Liver (tissue), 9 donors: ENCODE data around the gene PAX5. TPM values are rescaled to one million over a fixed set of nuclear protein-coding genes. Genes with fewer than 3 reads are reported as not detected.
A peak's percentile ranks its signal among the peaks of the same experiment; 100 is the strongest.
"Not testable (repeated sequence)": the region's sequence is repeated elsewhere in the genome, so short reads cannot be mapped to it uniquely, and the experiment has no call there.

Experiments used
- DNase-seq: peaks from one replicate; pipeline ENCODE4 v3.0.0-alpha.2; 2017; ENCODE audit warnings: low spot score
- H3K27ac ChIP-seq, 2 donors: one replicate each; pipeline ENCODE4 v1.7.0; 2013; ENCODE audit warnings: inconsistent platforms in 2 of 2, low read length in 2 of 2, control low read depth in 1 of 2, low read depth in 1 of 2, mild to moderate bottlenecking in 1 of 2
- H3K27me3 ChIP-seq, 4 donors: one replicate each; pipeline versions ENCODE4 v1.6.1 to v1.7.0; 2013; ENCODE audit warnings: low read length in 3 of 4, inconsistent platforms in 1 of 4, mild to moderate bottlenecking in 1 of 4, moderate library complexity in 1 of 4; ENCODE audit not compliant: control insufficient read depth in 4 of 4, insufficient read depth in 4 of 4
- H3K36me3 ChIP-seq, 4 donors: one replicate each; pipeline versions ENCODE4 v1.6.1 to v1.7.0; 2013; ENCODE audit warnings: low read length in 3 of 4, mild to moderate bottlenecking in 3 of 4, low read depth in 1 of 4, moderate library complexity in 1 of 4; ENCODE audit not compliant: control insufficient read depth in 4 of 4, insufficient read depth in 3 of 4
- H3K4me1 ChIP-seq, 4 donors: one replicate each; pipeline versions ENCODE4 v1.6.1 to v1.7.0; 2013; ENCODE audit warnings: low read length in 3 of 4, mild to moderate bottlenecking in 3 of 4, moderate library complexity in 1 of 4; ENCODE audit not compliant: control insufficient read depth in 4 of 4, insufficient read depth in 4 of 4
- H3K4me3 ChIP-seq, 3 donors: one replicate each; pipeline versions ENCODE4 v1.6.1 to v1.7.0; 2013; ENCODE audit warnings: low read length in 3 of 3, control low read depth in 1 of 3, low read depth in 1 of 3, mild to moderate bottlenecking in 1 of 3
- H3K9ac ChIP-seq, 2 donors: one replicate each; pipeline ENCODE4 v1.7.0; 2013; ENCODE audit warnings: low read length in 2 of 2, mild to moderate bottlenecking in 2 of 2, moderate library complexity in 2 of 2, control low read depth in 1 of 2, low read depth in 1 of 2
- H3K9me3 ChIP-seq, 4 donors: one replicate each; pipeline versions ENCODE4 v1.6.1 to v1.7.0; 2013; ENCODE audit warnings: low read length in 3 of 4; ENCODE audit not compliant: control insufficient read depth in 4 of 4
- EGR1 ChIP-seq, 2 donors: IDR thresholded peaks; 2 replicates each; pipeline ENCODE4 v1.6.1; 2016 to 2018; ENCODE audit warnings: antibody characterized with exemption in 2 of 2, low read depth in 2 of 2
- FOXA1 ChIP-seq: IDR thresholded peaks from 2 replicates; pipeline ENCODE4 v1.6.1; 2016; ENCODE audit warnings: antibody characterized with exemption
- FOXA2 ChIP-seq: IDR thresholded peaks from 2 replicates; pipeline ENCODE4 v1.6.1; 2016; ENCODE audit warnings: antibody characterized with exemption
- GABPA ChIP-seq, 2 donors: IDR thresholded peaks in 1 of 2; conservative IDR thresholded peaks in 1 of 2; 2 replicates each; pipeline ENCODE4 v1.6.1; 2016; ENCODE audit warnings: antibody characterized with exemption in 2 of 2, mild to moderate bottlenecking in 1 of 2, moderate library complexity in 1 of 2
- HNF4A ChIP-seq, 2 donors: conservative IDR thresholded peaks; 2 replicates each; pipeline ENCODE4 v1.6.1; 2016; ENCODE audit warnings: antibody characterized with exemption in 2 of 2, mild to moderate bottlenecking in 2 of 2
- HNF4G ChIP-seq: IDR thresholded peaks from 2 replicates; pipeline ENCODE4 v1.6.1; 2016; ENCODE audit warnings: antibody characterized with exemption
- JUND ChIP-seq, 2 donors: IDR thresholded peaks; 2 replicates each; pipeline ENCODE4 v1.6.1; 2016; ENCODE audit warnings: antibody characterized with exemption in 2 of 2
- NR2F2 ChIP-seq: IDR thresholded peaks from 2 replicates; pipeline ENCODE4 v1.6.1; 2016; ENCODE audit warnings: antibody characterized with exemption
- RAD21 ChIP-seq, 2 donors: IDR thresholded peaks; 2 replicates each; pipeline ENCODE4 v1.6.1; 2016; ENCODE audit warnings: antibody characterized with exemption in 2 of 2, mild to moderate bottlenecking in 2 of 2
- RXRA ChIP-seq, 2 donors: IDR thresholded peaks; 2 replicates each; pipeline ENCODE4 v1.6.1; 2017 to 2018; ENCODE audit warnings: antibody characterized with exemption in 2 of 2, mild to moderate bottlenecking in 1 of 2
- SP1 ChIP-seq: IDR thresholded peaks from 2 replicates; pipeline ENCODE4 v1.6.1; 2018; ENCODE audit warnings: antibody characterized with exemption, mild to moderate bottlenecking
- TAF1 ChIP-seq: conservative IDR thresholded peaks from 2 replicates; pipeline ENCODE4 v1.6.1; 2016; ENCODE audit warnings: antibody characterized with exemption, mild to moderate bottlenecking
- YY1 ChIP-seq: IDR thresholded peaks from 2 replicates; pipeline ENCODE4 v1.6.1; 2016; ENCODE audit warnings: antibody characterized with exemption, mild to moderate bottlenecking
- WGBS: extraction: QIAGEN DNeasy Blood & Tissue Kit; methylation state at CpG from one replicate; pipeline ENCODE4 v1.1.7; 2013; 5-methylcytosine and 5-hydroxymethylcytosine counted together
- polyA plus RNA-seq, 2 donors: library from polyadenylated mRNA; stranded (reverse) in 1 of 2; unstranded in 1 of 2; fragments of 200-250 nt in 1 of 2; fragments of >200 nt in 1 of 2; fragmentation: Nextera tagmentation in 1 of 2; extraction: Ambion mirVana in 1 of 2; gene quantifications; one replicate each; pipeline versions ENCODE4 v1.2.1 to v1.2.3, GENCODE V29; 2013 to 2015
- total RNA-seq, 2 donors: library from RNA; depleted of rRNA; stranded (reverse); fragments of >200 nt; gene quantifications; one replicate each; pipeline ENCODE4 v1.2.3, GENCODE V29; 2014
- TF ChIP-seq, protein P1 (sequence below): IDR thresholded peaks from 2 replicates; pipeline ENCODE4 v1.6.1; 2016; ENCODE audit warnings: antibody characterized with exemption, mild to moderate bottlenecking
- TF ChIP-seq, protein P2 (sequence below): fragments of 150-350 bp; IDR thresholded peaks from 2 replicates; pipeline ENCODE4 v1.5.1; 2017; ENCODE audit warnings: improper control_type of control experiment, low read depth, low read length; ENCODE audit not compliant: missing input control
- TF ChIP-seq, protein P3 (sequence below): IDR thresholded peaks from 2 replicates; pipeline ENCODE4 v1.6.1; 2016; ENCODE audit warnings: antibody characterized with exemption
- TF ChIP-seq, protein P4 (sequence below): IDR thresholded peaks from 2 replicates; pipeline ENCODE4 v1.6.1; 2016; ENCODE audit warnings: antibody characterized with exemption
- TF ChIP-seq, protein P5 (sequence below): IDR thresholded peaks from 2 replicates; pipeline ENCODE4 v1.6.1; 2016; ENCODE audit warnings: antibody characterized with exemption
- donor health status: healthy.
- donor health status: healthy.
- donor health status: healthy.
- donor health status: healthy.
- donor health status: healthy.

Gene PAX5
- total and polyA plus RNA-seq, 4 donors = 0.05 to 2.7 (median 0.11) TPM

DNA sequence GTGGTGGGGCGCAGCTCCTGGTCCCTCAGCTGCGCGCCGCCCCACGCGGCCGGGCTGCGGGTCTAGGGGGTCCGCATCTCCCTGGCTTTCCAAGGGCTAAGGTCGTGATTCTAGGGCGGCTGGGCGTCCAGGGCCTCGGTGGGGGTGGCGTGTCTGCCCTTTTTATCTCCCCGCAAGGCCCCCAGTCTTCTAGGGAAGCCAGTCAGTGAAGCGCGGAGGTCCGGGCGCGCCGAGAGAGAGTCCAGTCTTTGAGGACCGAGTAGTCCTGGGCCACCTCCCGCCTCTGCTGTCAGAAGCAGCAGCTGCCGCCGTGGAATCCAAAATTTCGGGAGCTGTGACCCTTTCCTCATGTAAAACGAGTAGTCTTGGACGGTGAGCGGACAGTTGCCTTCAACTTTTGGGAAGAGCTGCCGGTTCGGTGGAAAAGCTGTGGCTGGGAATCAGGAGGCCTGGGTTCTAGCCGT, 46.1 kb upstream of the PAX5 start:
- not testable (repeated sequence) for DNase-seq, H3K9me3 ChIP-seq, H3K27me3 ChIP-seq, H3K36me3 ChIP-seq
- Histone ChIP-seq H3K4me1 (peaks cover 0 to 21% (median 8%) of the 10 kb centered on the region in 4 donors), H3K9ac (peak overlapping the region; percentile 18 to 52), H3K4me3 (peak overlapping the region; percentile 84 to 95 (median 89)), H3K27ac (peak overlapping the region; percentile 71 to 90)
- under 1% methylated on average over 32 of the region's 32 CpGs for WGBS

DNA sequence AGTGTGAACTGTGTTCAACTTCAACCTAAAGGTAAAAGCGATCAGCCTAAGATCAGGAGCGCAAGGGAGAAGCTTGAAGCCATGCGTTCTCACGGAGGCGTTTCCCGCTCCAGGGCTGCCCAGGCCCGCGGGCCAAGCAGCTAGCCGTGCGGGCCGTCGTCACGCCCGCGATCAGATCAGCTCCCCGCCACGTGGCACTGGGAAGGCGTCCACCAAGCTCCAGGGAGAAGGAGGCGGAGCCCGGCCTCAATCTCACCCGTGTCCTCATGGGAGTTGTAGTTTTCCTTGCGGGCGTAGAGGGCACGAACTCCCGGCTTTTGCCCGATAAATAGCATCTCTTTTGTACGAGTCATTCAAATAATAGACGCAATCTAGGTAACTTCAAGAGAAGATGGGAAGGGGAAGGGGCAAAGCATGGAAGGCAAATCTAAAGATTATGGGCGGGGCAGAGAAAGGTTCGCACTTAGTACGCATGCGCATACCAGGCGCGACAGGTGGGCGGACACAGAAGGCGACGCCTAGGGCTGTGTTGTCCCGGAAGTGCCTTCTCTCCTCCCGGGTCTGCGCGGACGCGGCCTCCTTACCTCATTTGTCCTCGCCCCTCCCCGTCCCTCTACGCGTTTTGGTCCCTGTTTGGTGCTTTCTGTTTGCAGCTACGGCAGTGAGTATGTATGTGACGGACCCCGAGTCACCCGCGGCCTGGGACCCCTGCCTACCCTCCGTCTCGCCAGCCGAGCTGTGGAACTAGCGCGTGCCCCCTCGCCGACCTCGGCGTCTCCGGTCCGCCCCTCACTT, 45.5 kb upstream of the PAX5 start:
- Histone ChIP-seq H3K36me3 (no peaks in the 10 kb centered on the region), H3K9ac (peak overlapping the region; percentile 18 to 52)
- WGBS = 2% methylated on average over 63 of the region's 63 CpGs

DNA sequence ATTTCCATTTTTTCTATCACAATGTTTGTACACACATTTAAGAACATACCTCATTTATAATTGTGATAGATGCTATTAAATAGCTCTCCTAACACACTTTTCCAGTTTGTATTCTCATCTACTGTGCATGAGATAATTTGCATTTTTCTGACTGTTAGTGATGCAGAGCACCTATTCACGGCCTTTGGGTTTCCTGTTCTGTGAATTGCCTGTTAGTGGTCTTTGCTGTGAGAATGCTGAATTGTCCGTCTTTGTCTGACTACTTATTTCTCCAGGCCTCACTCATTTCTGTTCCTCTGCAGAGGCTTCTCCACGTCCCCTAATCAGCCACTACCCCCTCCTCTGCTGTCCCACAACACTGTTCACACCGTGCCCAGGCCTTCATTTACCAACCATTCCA, 40.7 kb upstream of the PAX5 start:
- not testable (repeated sequence) for H3K9me3 ChIP-seq, H3K9ac ChIP-seq, H3K4me1 ChIP-seq, H3K27ac ChIP-seq, H3K36me3 ChIP-seq, H3K27me3 ChIP-seq, H3K4me3 ChIP-seq, DNase-seq
- WGBS = 81% methylated on average over 4 of the region's 4 CpGs

More for the DNA sequence above, 45.5 kb upstream of the PAX5 start:
- H3K9me3 ChIP-seq = peaks cover 0 to 4% (median under 1%) of the 10 kb centered on the region in 4 donors
- DNase-seq = peak; percentile 90
- peak overlapping the region; percentile 71 to 90 for H3K27ac ChIP-seq
- H3K4me1 ChIP-seq = peaks cover 0 to 21% (median 4%) of the 10 kb centered on the region in 4 donors
- no peaks in the 10 kb centered on the region for H3K27me3 ChIP-seq
- peak overlapping the region; percentile 84 to 95 (median 89) for H3K4me3 ChIP-seq
- TF ChIP-seq GABPA (IDR thresholded peaks at IDR 0.05 in 1 of 2, conservative IDR thresholded peaks at IDR 0.05 in 1 of 2) (peak; percentile 12 to 83), FOXA2 (no peak), TAF1 (peak; percentile 74), FOXA1 (no peak), NR2F2 (no peak), RXRA (IDR thresholded peaks at IDR 0.05) (peak; percentile 46 to 47), JUND (IDR thresholded peaks at IDR 0.05) (no peak), SP1 (peak; percentile 55), RAD21 (IDR thresholded peaks at IDR 0.05) (peak in 1 of 2 donors; percentile 1), HNF4G (no peak), EGR1 (IDR thresholded peaks at IDR 0.05; ENCODE audit: low read depth in 2 of 2) (peak in 1 of 2 donors; percentile 43), HNF4A (conservative IDR thresholded peaks at IDR 0.05) (peak in 1 of 2 donors; percentile 13), YY1 (peak; percentile 43)
- TF ChIP-seq, protein P1, sequence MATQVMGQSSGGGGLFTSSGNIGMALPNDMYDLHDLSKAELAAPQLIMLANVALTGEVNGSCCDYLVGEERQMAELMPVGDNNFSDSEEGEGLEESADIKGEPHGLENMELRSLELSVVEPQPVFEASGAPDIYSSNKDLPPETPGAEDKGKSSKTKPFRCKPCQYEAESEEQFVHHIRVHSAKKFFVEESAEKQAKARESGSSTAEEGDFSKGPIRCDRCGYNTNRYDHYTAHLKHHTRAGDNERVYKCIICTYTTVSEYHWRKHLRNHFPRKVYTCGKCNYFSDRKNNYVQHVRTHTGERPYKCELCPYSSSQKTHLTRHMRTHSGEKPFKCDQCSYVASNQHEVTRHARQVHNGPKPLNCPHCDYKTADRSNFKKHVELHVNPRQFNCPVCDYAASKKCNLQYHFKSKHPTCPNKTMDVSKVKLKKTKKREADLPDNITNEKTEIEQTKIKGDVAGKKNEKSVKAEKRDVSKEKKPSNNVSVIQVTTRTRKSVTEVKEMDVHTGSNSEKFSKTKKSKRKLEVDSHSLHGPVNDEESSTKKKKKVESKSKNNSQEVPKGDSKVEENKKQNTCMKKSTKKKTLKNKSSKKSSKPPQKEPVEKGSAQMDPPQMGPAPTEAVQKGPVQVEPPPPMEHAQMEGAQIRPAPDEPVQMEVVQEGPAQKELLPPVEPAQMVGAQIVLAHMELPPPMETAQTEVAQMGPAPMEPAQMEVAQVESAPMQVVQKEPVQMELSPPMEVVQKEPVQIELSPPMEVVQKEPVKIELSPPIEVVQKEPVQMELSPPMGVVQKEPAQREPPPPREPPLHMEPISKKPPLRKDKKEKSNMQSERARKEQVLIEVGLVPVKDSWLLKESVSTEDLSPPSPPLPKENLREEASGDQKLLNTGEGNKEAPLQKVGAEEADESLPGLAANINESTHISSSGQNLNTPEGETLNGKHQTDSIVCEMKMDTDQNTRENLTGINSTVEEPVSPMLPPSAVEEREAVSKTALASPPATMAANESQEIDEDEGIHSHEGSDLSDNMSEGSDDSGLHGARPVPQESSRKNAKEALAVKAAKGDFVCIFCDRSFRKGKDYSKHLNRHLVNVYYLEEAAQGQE = peak; percentile 24
- TF ChIP-seq, protein P2, sequence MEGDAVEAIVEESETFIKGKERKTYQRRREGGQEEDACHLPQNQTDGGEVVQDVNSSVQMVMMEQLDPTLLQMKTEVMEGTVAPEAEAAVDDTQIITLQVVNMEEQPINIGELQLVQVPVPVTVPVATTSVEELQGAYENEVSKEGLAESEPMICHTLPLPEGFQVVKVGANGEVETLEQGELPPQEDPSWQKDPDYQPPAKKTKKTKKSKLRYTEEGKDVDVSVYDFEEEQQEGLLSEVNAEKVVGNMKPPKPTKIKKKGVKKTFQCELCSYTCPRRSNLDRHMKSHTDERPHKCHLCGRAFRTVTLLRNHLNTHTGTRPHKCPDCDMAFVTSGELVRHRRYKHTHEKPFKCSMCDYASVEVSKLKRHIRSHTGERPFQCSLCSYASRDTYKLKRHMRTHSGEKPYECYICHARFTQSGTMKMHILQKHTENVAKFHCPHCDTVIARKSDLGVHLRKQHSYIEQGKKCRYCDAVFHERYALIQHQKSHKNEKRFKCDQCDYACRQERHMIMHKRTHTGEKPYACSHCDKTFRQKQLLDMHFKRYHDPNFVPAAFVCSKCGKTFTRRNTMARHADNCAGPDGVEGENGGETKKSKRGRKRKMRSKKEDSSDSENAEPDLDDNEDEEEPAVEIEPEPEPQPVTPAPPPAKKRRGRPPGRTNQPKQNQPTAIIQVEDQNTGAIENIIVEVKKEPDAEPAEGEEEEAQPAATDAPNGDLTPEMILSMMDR = no peak
- TF ChIP-seq, protein P3, sequence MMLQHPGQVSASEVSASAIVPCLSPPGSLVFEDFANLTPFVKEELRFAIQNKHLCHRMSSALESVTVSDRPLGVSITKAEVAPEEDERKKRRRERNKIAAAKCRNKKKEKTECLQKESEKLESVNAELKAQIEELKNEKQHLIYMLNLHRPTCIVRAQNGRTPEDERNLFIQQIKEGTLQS = no peak
- TF ChIP-seq, protein P4, sequence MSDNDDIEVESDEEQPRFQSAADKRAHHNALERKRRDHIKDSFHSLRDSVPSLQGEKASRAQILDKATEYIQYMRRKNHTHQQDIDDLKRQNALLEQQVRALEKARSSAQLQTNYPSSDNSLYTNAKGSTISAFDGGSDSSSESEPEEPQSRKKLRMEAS = peak; percentile 99
- TF ChIP-seq, protein P5, sequence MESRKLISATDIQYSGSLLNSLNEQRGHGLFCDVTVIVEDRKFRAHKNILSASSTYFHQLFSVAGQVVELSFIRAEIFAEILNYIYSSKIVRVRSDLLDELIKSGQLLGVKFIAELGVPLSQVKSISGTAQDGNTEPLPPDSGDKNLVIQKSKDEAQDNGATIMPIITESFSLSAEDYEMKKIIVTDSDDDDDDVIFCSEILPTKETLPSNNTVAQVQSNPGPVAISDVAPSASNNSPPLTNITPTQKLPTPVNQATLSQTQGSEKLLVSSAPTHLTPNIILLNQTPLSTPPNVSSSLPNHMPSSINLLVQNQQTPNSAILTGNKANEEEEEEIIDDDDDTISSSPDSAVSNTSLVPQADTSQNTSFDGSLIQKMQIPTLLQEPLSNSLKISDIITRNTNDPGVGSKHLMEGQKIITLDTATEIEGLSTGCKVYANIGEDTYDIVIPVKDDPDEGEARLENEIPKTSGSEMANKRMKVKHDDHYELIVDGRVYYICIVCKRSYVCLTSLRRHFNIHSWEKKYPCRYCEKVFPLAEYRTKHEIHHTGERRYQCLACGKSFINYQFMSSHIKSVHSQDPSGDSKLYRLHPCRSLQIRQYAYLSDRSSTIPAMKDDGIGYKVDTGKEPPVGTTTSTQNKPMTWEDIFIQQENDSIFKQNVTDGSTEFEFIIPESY = peak; percentile 58
